Measurements from ENCODE around the gene RPUSD1. TPM values are rescaled to one million over a fixed set of nuclear protein-coding genes. Genes with fewer than 3 reads are reported as not detected.

The RPUSD1 gene
- total and polyA plus RNA-seq, 2 of the 13 experiments (the other 11 are each of a cell fraction or from before 2014, with no cell fraction given) = 13.1 to 26.2 TPM

- TF ChIP-seq HINFP (CRISPR knock-in tag; IDR thresholded peaks at IDR 0.05; ENCODE audit: low read depth) = peak; percentile 100
- TF ChIP-seq ZBTB25 (CRISPR knock-in tag; IDR thresholded peaks at IDR 0.05) = peak; percentile 26; the same call in 1 of the 2 replicates
- TF ChIP-seq ZNF446 (CRISPR knock-in tag; IDR thresholded peaks at IDR 0.05) = no peak; the same call in 1 of the 2 replicates
- TF ChIP-seq EEA1 (CRISPR knock-in tag; IDR thresholded peaks at IDR 0.05; ENCODE audit: borderline replicate concordance) = 0 out of 2 replicates have a peak, but pooled peaks have one; percentile 22
- no peak for TF ChIP-seq USF2 (IDR thresholded peaks at IDR 0.05; ENCODE audit: low read depth, low read length)
- no peak for TF ChIP-seq USF2 (CRISPR knock-in tag; IDR thresholded peaks at IDR 0.05; ENCODE audit: borderline replicate concordance)
- TF ChIP-seq GPBP1L1 (CRISPR knock-in tag; IDR thresholded peaks at IDR 0.05) = no peak
- peak; percentile 54 for TF ChIP-seq ZFX (CRISPR knock-in tag; IDR thresholded peaks at IDR 0.05; ENCODE audit: low read depth)
- TF ChIP-seq ZNF800 (CRISPR knock-in tag; IDR thresholded peaks at IDR 0.05) = no peak
- peak; percentile 87; the same call in 1 of the 3 replicates for TF ChIP-seq MXI1 (IDR thresholded peaks at IDR 0.05; ENCODE audit: borderline replicate concordance, low read depth, low read length)
- TF ChIP-seq BRD4 (CRISPR knock-in tag; IDR thresholded peaks at IDR 0.05) = no peak
- TF ChIP-seq ZNF326 (CRISPR knock-in tag; IDR thresholded peaks at IDR 0.05; ENCODE audit: borderline replicate concordance) = no peak
- TF ChIP-seq ARNT2 (CRISPR knock-in tag; IDR thresholded peaks at IDR 0.05; ENCODE audit: low read depth) = peak; percentile 38; the same call in 1 of the 2 replicates
- TF ChIP-seq ZNF558 (CRISPR knock-in tag; IDR thresholded peaks at IDR 0.05; ENCODE audit: borderline replicate concordance) = 0 out of 2 replicates have a peak, but pooled peaks have one; percentile 48
- peak; percentile 94 for TF ChIP-seq SAP130 (CRISPR knock-in tag; IDR thresholded peaks at IDR 0.05; ENCODE audit: low read depth)
- peak; percentile 10; the same call in 1 of the 2 replicates for TF ChIP-seq CREB1 (IDR thresholded peaks at IDR 0.05)
- TF ChIP-seq CREB1 (CRISPR knock-in tag; IDR thresholded peaks at IDR 0.05) = no peak
- TF ChIP-seq KMT2A (CRISPR knock-in tag; IDR thresholded peaks at IDR 0.05) = peak; percentile 28; the same call in 1 of the 2 replicates
- peak; percentile 83 for TF ChIP-seq GATAD1 (CRISPR knock-in tag; IDR thresholded peaks at IDR 0.05)
- no peak for TF ChIP-seq PAWR (CRISPR knock-in tag; IDR thresholded peaks at IDR 0.05; ENCODE audit: borderline replicate concordance)
- TF ChIP-seq ELF3 (CRISPR knock-in tag; IDR thresholded peaks at IDR 0.05) = no peak
Observed at GRCh38 chr16:788399-789126, 382 bp upstream of the RPUSD1 start, which contains the start of gene CHTF18 (continued).
